ENCODE data around the gene USP4.

Gene USP4

GRCh38 chr3:49327485-49327884 is 12.4 kb downstream of the USP4 start:
- H3K4me1 ChIP-seq (ENCODE audit: control insufficient read depth, insufficient read depth, low read length, poor library complexity, severe bottlenecking) = no peaks in the 10 kb centered on the region
- no peak overlapping the region for H3K27ac ChIP-seq (ENCODE audit: low read depth, low read length, severe bottlenecking)
- H3K4me3 ChIP-seq (ENCODE audit: extremely low read depth, insufficient read depth, low read length, poor library complexity, severe bottlenecking) = no peak overlapping the region
- WGBS, 2 experiments (ENCODE audit: insufficient coverage in 2 of 2) = 91 to 95% methylated on average over 5 to 7 of the region's 7 CpGs
- H3K9me3 ChIP-seq (ENCODE audit: control insufficient read depth, low read length) = no peaks in the 10 kb centered on the region
- H3K36me3 ChIP-seq (ENCODE audit: control insufficient read depth, insufficient read depth, low read length) = peaks cover 88% of the 10 kb centered on the region

DNA sequence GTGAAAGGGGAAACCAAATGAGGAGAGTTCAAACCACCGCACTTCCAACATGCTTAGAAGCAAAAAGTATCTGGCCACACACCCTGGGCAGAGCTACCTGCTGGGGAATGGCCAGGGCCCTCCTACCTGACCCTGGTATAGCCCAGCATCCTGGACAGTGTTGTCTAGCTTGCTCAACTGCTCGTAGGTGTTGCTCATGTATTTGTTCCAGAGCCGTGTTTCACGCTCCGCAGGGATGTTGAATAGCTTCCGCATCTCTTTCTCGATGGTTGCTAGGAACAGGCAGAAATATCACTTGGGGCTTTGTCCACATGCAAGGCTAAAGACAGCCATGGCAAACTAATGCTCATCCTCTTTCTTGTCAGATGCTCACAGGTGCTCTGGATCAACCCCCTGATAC is 15.1 kb downstream of the USP4 start:
- Histone ChIP-seq H3K27ac (ENCODE audit: low read depth, low read length, severe bottlenecking) (no peak overlapping the region), H3K36me3 (ENCODE audit: control insufficient read depth, insufficient read depth, low read length) (peaks cover 92% of the 10 kb centered on the region), H3K9me3 (ENCODE audit: control insufficient read depth, low read length) (no peaks in the 10 kb centered on the region), H3K4me1 (ENCODE audit: control insufficient read depth, insufficient read depth, low read length, poor library complexity, severe bottlenecking) (no peaks in the 10 kb centered on the region), H3K4me3 (ENCODE audit: extremely low read depth, insufficient read depth, low read length, poor library complexity, severe bottlenecking) (no peak overlapping the region)
- WGBS, 2 experiments (ENCODE audit: insufficient coverage in 2 of 2) = 95% methylated on average over 5 to 6 of the region's 7 CpGs

GRCh38 chr3:49316696-49317457 is 23.0 kb downstream of the USP4 start:
- peaks cover 76% of the 10 kb centered on the region for H3K36me3 ChIP-seq (ENCODE audit: control insufficient read depth, insufficient read depth, low read length)
- H3K4me1 ChIP-seq (ENCODE audit: control insufficient read depth, insufficient read depth, low read length, poor library complexity, severe bottlenecking) = no peaks in the 10 kb centered on the region
- 94 to 99% methylated on average over 12 to 15 of the region's 16 CpGs for WGBS, 2 experiments (ENCODE audit: insufficient coverage in 2 of 2)
- H3K9me3 ChIP-seq (ENCODE audit: control insufficient read depth, low read length) = no peaks in the 10 kb centered on the region
- H3K27ac ChIP-seq (ENCODE audit: low read depth, low read length, severe bottlenecking) = no peak overlapping the region
- no peak overlapping the region for H3K4me3 ChIP-seq (ENCODE audit: extremely low read depth, insufficient read depth, low read length, poor library complexity, severe bottlenecking)

DNA sequence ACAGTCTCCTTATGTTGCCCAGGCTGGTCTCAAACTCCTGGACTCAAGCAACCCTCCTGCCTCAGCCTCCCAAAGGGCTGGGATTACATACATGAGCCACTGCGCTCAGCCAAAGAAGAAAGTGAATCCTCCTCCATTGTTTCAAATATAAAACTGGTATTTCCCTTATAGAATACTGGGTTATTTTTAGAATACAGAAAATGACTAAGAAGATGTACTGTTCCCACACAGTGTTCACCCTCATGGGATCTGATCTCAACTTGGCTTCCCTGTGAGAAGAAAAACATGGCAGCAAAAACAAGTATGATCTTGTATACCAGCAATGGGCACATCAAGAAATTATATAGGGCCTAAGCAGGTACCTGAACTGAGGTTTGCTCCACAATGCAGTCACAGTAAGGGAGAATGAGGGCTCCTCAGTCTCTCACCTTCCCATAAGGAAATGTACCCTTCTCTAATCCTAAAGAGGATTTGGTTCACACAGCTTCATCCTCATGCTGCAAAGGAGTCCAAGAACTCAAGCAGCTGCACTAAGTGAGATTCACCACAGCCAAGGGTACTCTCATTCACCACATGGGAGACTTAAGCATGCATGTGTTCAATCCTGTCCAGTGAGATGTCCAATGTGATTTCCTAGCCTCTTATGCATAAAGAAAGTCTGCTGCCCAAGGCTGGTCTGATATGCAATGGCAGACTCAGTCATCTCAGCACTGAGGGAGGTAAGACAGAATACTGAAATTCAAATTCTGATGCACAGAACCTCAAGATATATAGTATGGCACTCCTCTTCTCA is 25.8 kb downstream of the USP4 start:
- Histone ChIP-seq H3K9me3 (ENCODE audit: control insufficient read depth, low read length) (no peaks in the 10 kb centered on the region), H3K36me3 (ENCODE audit: control insufficient read depth, insufficient read depth, low read length) (peaks cover 77% of the 10 kb centered on the region)
- no CpG with 5 or more reads among the region's 1 CpG for WGBS, 2 experiments (ENCODE audit: insufficient coverage in 2 of 2)

DNA sequence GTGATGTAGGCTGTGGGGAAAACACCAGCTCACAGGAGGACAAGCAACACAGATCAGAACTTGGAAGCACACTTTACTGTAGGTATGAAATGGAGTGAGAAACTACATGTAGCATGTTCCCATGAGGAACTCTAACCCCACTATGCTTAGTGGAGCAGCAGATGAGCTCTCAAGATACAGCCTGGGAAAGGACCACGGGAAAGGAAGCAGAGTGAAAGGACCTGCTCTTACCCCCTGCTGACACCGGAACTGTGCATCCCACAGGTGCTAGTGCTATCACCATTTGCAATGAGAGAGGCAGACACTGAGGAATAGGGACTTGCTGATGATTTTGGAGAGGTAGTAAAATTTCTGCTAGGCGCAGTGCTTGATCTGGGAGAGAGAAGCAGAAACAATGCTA is 28.6 kb downstream of the USP4 start:
- 92 to 96% methylated on average over 2 to 3 of the region's 3 CpGs for WGBS, 2 experiments (ENCODE audit: insufficient coverage in 2 of 2)
- Histone ChIP-seq H3K27ac (ENCODE audit: low read depth, low read length, severe bottlenecking) (no peak overlapping the region), H3K4me1 (ENCODE audit: control insufficient read depth, insufficient read depth, low read length, poor library complexity, severe bottlenecking) (no peaks in the 10 kb centered on the region), H3K36me3 (ENCODE audit: control insufficient read depth, insufficient read depth, low read length) (peaks cover 78% of the 10 kb centered on the region), H3K4me3 (ENCODE audit: extremely low read depth, insufficient read depth, low read length, poor library complexity, severe bottlenecking) (no peak overlapping the region), H3K9me3 (ENCODE audit: control insufficient read depth, low read length) (no peaks in the 10 kb centered on the region)

More for the DNA sequence above, 25.8 kb downstream of the USP4 start:
- no peak overlapping the region for H3K4me3 ChIP-seq (ENCODE audit: extremely low read depth, insufficient read depth, low read length, poor library complexity, severe bottlenecking)
- no peak overlapping the region for H3K27ac ChIP-seq (ENCODE audit: low read depth, low read length, severe bottlenecking)
- no peaks in the 10 kb centered on the region for H3K4me1 ChIP-seq (ENCODE audit: control insufficient read depth, insufficient read depth, low read length, poor library complexity, severe bottlenecking)

DNA sequence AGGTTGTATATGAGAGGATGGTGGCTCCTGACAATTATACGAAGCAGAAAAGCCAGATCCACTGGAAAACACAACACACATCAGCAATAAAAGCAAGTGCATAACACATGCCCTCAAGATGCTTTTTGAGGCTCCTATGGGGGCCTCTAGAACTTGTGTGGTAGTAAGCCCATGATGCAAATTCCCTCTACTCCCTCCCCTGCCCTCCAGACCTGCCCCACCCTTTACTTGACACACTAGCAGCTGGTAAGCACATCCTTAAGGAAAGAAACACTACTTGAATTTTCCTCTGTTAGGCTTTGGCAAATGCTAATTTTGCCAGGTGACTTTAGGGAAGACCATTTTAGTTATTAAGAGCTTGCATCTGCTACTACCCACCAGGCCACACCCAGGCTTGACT is 29.2 kb downstream of the USP4 start:
- Histone ChIP-seq H3K4me1 (ENCODE audit: control insufficient read depth, insufficient read depth, low read length, poor library complexity, severe bottlenecking) (no peaks in the 10 kb centered on the region), H3K4me3 (ENCODE audit: extremely low read depth, insufficient read depth, low read length, poor library complexity, severe bottlenecking) (no peak overlapping the region), H3K36me3 (ENCODE audit: control insufficient read depth, insufficient read depth, low read length) (peaks cover 76% of the 10 kb centered on the region), H3K9me3 (ENCODE audit: control insufficient read depth, low read length) (no peaks in the 10 kb centered on the region), H3K27ac (ENCODE audit: low read depth, low read length, severe bottlenecking) (no peak overlapping the region)
- WGBS, 2 experiments (ENCODE audit: insufficient coverage in 2 of 2) = no CpG with 5 or more reads among the region's 1 CpG

GRCh38 chr3:49305608-49306007 is 34.2 kb downstream of the USP4 start:
- Histone ChIP-seq H3K9me3 (ENCODE audit: control insufficient read depth, low read length) (no peaks in the 10 kb centered on the region), H3K4me3 (ENCODE audit: extremely low read depth, insufficient read depth, low read length, poor library complexity, severe bottlenecking) (no peak overlapping the region), H3K27ac (ENCODE audit: low read depth, low read length, severe bottlenecking) (no peak overlapping the region), H3K4me1 (ENCODE audit: control insufficient read depth, insufficient read depth, low read length, poor library complexity, severe bottlenecking) (no peaks in the 10 kb centered on the region), H3K36me3 (ENCODE audit: control insufficient read depth, insufficient read depth, low read length) (peaks cover 84% of the 10 kb centered on the region)
- 92 to 98% methylated on average over 4 to 5 of the region's 5 CpGs for WGBS, 2 experiments (ENCODE audit: insufficient coverage in 2 of 2)

DNA sequence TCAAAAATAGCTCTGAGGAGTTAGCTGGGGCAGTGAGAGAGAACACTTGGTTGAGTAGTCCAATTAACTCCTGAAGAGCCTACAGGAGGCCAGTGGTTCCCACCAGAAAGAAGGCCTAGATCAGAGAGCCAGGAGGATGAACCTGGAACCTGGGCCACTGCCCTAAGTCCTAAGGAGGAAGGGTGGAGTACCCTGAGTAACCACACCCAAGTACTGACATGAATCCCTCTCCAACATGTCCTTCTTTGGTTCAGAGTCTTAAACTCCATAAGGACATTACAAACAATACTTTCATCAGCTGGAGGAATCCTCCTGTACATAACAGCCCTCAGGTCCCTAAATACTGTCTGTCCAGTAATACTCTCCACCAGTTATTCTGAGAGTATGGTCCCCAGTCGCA is 37.2 kb downstream of the USP4 start:
- no peak overlapping the region for H3K4me3 ChIP-seq (ENCODE audit: extremely low read depth, insufficient read depth, low read length, poor library complexity, severe bottlenecking)
- peaks cover 86% of the 10 kb centered on the region for H3K36me3 ChIP-seq (ENCODE audit: control insufficient read depth, insufficient read depth, low read length)
- H3K4me1 ChIP-seq (ENCODE audit: control insufficient read depth, insufficient read depth, low read length, poor library complexity, severe bottlenecking) = no peaks in the 10 kb centered on the region
- no peaks in the 10 kb centered on the region for H3K9me3 ChIP-seq (ENCODE audit: control insufficient read depth, low read length)
- 83 to 100% methylated on average over 1 of the region's 1 CpG for WGBS, 2 experiments (ENCODE audit: insufficient coverage in 2 of 2)
- H3K27ac ChIP-seq (ENCODE audit: low read depth, low read length, severe bottlenecking) = no peak overlapping the region

DNA sequence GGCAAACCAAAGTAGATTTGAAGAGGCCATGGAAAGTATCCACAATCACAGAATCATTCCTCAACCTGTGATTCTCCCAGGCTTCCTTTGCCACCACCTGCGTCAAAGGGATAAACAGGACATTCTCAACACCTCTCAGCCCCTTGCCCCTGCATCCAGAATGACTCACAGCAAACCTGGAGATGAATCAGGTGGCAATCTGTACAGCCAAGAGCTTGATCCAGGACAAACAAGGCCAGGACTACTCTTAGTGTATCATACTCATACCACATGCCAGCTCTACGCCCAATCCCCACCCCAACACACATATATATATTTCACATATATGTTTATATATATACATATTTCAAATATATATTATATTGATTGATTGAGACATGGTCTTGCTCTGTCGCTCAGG is 39.3 kb downstream of the USP4 start:
- WGBS, 2 experiments (ENCODE audit: insufficient coverage in 2 of 2) = 100% methylated on average over 1 of the region's 3 CpGs; no CpG with 5 or more reads in 1 of the 2 experiments

GRCh38 chr3:49298511-49298910 is 41.3 kb downstream of the USP4 start:
- Histone ChIP-seq H3K36me3 (ENCODE audit: control insufficient read depth, insufficient read depth, low read length) (peaks cover 90% of the 10 kb centered on the region), H3K4me1 (ENCODE audit: control insufficient read depth, insufficient read depth, low read length, poor library complexity, severe bottlenecking) (no peaks in the 10 kb centered on the region), H3K27ac (ENCODE audit: low read depth, low read length, severe bottlenecking) (no peak overlapping the region), H3K4me3 (ENCODE audit: extremely low read depth, insufficient read depth, low read length, poor library complexity, severe bottlenecking) (no peak overlapping the region), H3K9me3 (ENCODE audit: control insufficient read depth, low read length) (no peaks in the 10 kb centered on the region)
- WGBS, 2 experiments (ENCODE audit: insufficient coverage in 2 of 2) = 100% methylated on average over 6 of the region's 7 CpGs

More for the DNA sequence above, 39.3 kb downstream of the USP4 start:
- H3K4me1 ChIP-seq (ENCODE audit: control insufficient read depth, insufficient read depth, low read length, poor library complexity, severe bottlenecking) = no peaks in the 10 kb centered on the region
- H3K4me3 ChIP-seq (ENCODE audit: extremely low read depth, insufficient read depth, low read length, poor library complexity, severe bottlenecking) = no peak overlapping the region
- H3K36me3 ChIP-seq (ENCODE audit: control insufficient read depth, insufficient read depth, low read length) = peaks cover 88% of the 10 kb centered on the region
- no peaks in the 10 kb centered on the region for H3K9me3 ChIP-seq (ENCODE audit: control insufficient read depth, low read length)
- H3K27ac ChIP-seq (ENCODE audit: low read depth, low read length, severe bottlenecking) = no peak overlapping the region

Data from mesodermal cell (in vitro differentiated cells).